Measurements from ENCODE around the gene MYBPC1. TPM values are rescaled to one million over a fixed set of nuclear protein-coding genes. Genes with fewer than 3 reads are reported as not detected.

Gene MYBPC1
- total and polyA plus RNA-seq, 2 of the 13 experiments (the other 11 are each of a cell fraction or from before 2014, with no cell fraction given): 0.31 to 0.53 TPM

DNA sequence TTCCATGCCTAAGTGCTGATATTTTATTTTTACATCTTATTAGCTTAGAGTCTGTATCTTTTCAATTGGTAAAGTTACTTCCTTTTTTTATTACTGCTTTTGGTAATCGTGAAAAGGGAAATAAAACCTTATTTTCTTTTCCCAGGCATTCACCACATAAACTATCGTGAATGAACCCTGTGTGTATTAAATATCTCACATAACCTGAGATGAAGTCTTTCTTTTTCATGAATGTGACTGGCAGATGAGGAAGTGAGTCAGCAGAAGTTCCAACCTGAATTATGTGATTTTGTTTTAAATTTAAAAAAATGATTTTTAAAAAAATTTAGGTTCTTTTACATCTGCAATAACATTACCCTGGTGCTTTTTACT is 26.0 kb downstream of the MYBPC1 start:
- in situ Hi-C loops (cut with HindIII; ENCODE audit: extremely low pct_ligation_motif_present, low pct_unique_long_range_greater_than_20kb): no loop called here
- CTCF ChIA-PET (ENCODE audit: low intra/inter-chr PET ratio, low total read pairs): no interaction called here
- intact Hi-C loops (cut with micrococcal nuclease; ENCODE audit: unreplicated experiment): no loop called here
- H3K4me3 ChIP-seq (replicated peaks in 1 of 3; ENCODE audit: insufficient read depth in 1 of 3, low read depth in 2 of 3, low read length in 3 of 3): no peak overlapping the region
- no peaks in the 10 kb centered on the region for H4K20me1 ChIP-seq (ENCODE audit: insufficient read depth, low read length)
- no peaks in the 10 kb centered on the region for H3K79me2 ChIP-seq (ENCODE audit: insufficient read depth, low read length)
- no TSS peak for BruUV-seq (replicated peaks)
- FAIRE-seq (no peak), DNase-seq (ENCODE audit: low spot score) (no peak), ATAC-seq (no peak)
- H3K36me3 ChIP-seq (replicated peaks in 1 of 2; ENCODE audit: control insufficient read depth in 1 of 2, insufficient read depth in 2 of 2, low read length in 2 of 2): no peaks in the 10 kb centered on the region
- H3K27ac ChIP-seq (ENCODE audit: extremely low read length, insufficient read depth, low read length): peak overlapping the region; percentile 16
- no peak overlapping the region for H2AFZ ChIP-seq (ENCODE audit: low read length)
- no peak for TF ChIP-seq PTBP1 (IDR thresholded peaks at IDR 0.05; ENCODE audit: low read depth, low read length, poor library complexity, severe bottlenecking)
- no peak for TF ChIP-seq UBTF (CRISPR knock-in tag; IDR thresholded peaks at IDR 0.05)
- TF ChIP-seq ZNF879 (CRISPR knock-in tag; IDR thresholded peaks at IDR 0.05): no peak
- no peak for TF ChIP-seq ZNF282 (IDR thresholded peaks at IDR 0.05; ENCODE audit: partially characterized antibody)
- peaks cover 56% of the 10 kb centered on the region for H3K4me1 ChIP-seq (ENCODE audit: insufficient read depth, low read length)
- H3K9ac ChIP-seq (ENCODE audit: insufficient read depth, low read depth, low read length): no peak overlapping the region
- POLR2A ChIA-PET: no interaction called here
- WGBS (ENCODE audit: low lambda C conversion rate): over 99% methylated on average over 2 of the region's 2 CpGs
- no peak overlapping the region for H3K4me2 ChIP-seq (ENCODE audit: low read depth, low read length)
- no peaks in the 10 kb centered on the region for H3K9me3 ChIP-seq (ENCODE audit: low read length)
- H3K27me3 ChIP-seq (ENCODE audit: control insufficient read depth in 1 of 2, insufficient read depth in 2 of 2, low read length in 2 of 2): no peaks in the 10 kb centered on the region

GRCh38 chr12:101628676-101629075 is 33.9 kb downstream of the MYBPC1 start:
- in situ Hi-C loops (cut with HindIII; ENCODE audit: extremely low pct_ligation_motif_present, low pct_unique_long_range_greater_than_20kb): no loop called here
- Histone ChIP-seq H2AFZ (ENCODE audit: low read length) (no peak overlapping the region), H3K36me3 (replicated peaks in 1 of 2; ENCODE audit: control insufficient read depth in 1 of 2, insufficient read depth in 2 of 2, low read length in 2 of 2) (no peaks in the 10 kb centered on the region), H3K79me2 (ENCODE audit: insufficient read depth, low read length) (no peaks in the 10 kb centered on the region), H4K20me1 (ENCODE audit: insufficient read depth, low read length) (no peaks in the 10 kb centered on the region), H3K27me3 (ENCODE audit: control insufficient read depth in 1 of 2, insufficient read depth in 2 of 2, low read length in 2 of 2) (no peaks in the 10 kb centered on the region), H3K9me3 (ENCODE audit: low read length) (no peaks in the 10 kb centered on the region), H3K4me2 (ENCODE audit: low read depth, low read length) (no peak overlapping the region), H3K27ac (ENCODE audit: extremely low read length, insufficient read depth, low read length) (no peak overlapping the region), H3K4me3 (replicated peaks in 1 of 3; ENCODE audit: insufficient read depth in 1 of 3, low read depth in 2 of 3, low read length in 3 of 3) (no peak overlapping the region), H3K4me1 (ENCODE audit: insufficient read depth, low read length) (peaks cover 9% of the 10 kb centered on the region; the same call in 1 of the 2 replicates), H3K9ac (ENCODE audit: insufficient read depth, low read depth, low read length) (no peak overlapping the region)
- DNase-seq (ENCODE audit: low spot score): no peak
- no peak for TF ChIP-seq SNAPC2 (CRISPR knock-in tag; IDR thresholded peaks at IDR 0.05)
- TF ChIP-seq ZFY (CRISPR knock-in tag; IDR thresholded peaks at IDR 0.05): no peak
- TF ChIP-seq ZNF576 (CRISPR knock-in tag; IDR thresholded peaks at IDR 0.05): no peak
- no peak for TF ChIP-seq TMF1 (CRISPR knock-in tag; IDR thresholded peaks at IDR 0.05; ENCODE audit: low read depth)
- TF ChIP-seq NR1H2 (CRISPR knock-in tag; IDR thresholded peaks at IDR 0.05; ENCODE audit: borderline replicate concordance, low read depth): no peak
- no peak for TF ChIP-seq IKZF4 (CRISPR knock-in tag; IDR thresholded peaks at IDR 0.05; ENCODE audit: borderline replicate concordance, low read depth, not compliant biosample characterization)
- TF ChIP-seq SP140L (CRISPR knock-in tag; IDR thresholded peaks at IDR 0.05; ENCODE audit: borderline replicate concordance): no peak
- TF ChIP-seq ZNF484 (CRISPR knock-in tag; IDR thresholded peaks at IDR 0.05; ENCODE audit: borderline replicate concordance, low read depth): no peak
- no peak for TF ChIP-seq ZNF446 (CRISPR knock-in tag; IDR thresholded peaks at IDR 0.05)
- no peak for TF ChIP-seq MXD4 (CRISPR knock-in tag; IDR thresholded peaks at IDR 0.05)
- no peak for TF ChIP-seq ZNF572 (CRISPR knock-in tag; IDR thresholded peaks at IDR 0.05)
- TF ChIP-seq, protein P1, sequence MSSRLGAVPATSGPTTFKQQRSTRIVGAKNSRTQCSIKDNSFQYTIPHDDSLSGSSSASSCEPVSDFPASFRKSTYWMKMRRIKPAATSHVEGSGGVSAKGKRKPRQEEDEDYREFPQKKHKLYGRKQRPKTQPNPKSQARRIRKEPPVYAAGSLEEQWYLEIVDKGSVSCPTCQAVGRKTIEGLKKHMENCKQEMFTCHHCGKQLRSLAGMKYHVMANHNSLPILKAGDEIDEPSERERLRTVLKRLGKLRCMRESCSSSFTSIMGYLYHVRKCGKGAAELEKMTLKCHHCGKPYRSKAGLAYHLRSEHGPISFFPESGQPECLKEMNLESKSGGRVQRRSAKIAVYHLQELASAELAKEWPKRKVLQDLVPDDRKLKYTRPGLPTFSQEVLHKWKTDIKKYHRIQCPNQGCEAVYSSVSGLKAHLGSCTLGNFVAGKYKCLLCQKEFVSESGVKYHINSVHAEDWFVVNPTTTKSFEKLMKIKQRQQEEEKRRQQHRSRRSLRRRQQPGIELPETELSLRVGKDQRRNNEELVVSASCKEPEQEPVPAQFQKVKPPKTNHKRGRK (CRISPR knock-in tag; IDR thresholded peaks at IDR 0.05): no peak
- CTCF ChIA-PET (ENCODE audit: low intra/inter-chr PET ratio, low total read pairs): no interaction called here
- intact Hi-C loops (cut with micrococcal nuclease; ENCODE audit: unreplicated experiment): no loop called here
- no peak for ATAC-seq
- BruUV-seq (replicated peaks): no TSS peak
- POLR2A ChIA-PET: interaction anchor here (1.8 kb wide), 1 partner anchor 13 kb away, joined by 4 read pairs; no protein-coding TSS in a partner anchor
- WGBS (ENCODE audit: low lambda C conversion rate): 70% methylated on average over 3 of the region's 3 CpGs
- no peak for FAIRE-seq
